ENCODE measurements around the gene SYT15. TPM values are rescaled to one million over a fixed set of nuclear protein-coding genes. Genes with fewer than 3 reads are reported as not detected.

The SYT15 gene
- total and polyA plus RNA-seq, 10 of the 15 experiments (the other 5 are each of a cell fraction or from before 2014, with no cell fraction given), result 0.03 to 0.67 (median 0.15) TPM

GRCh38 chr10:46537309-46537708 is 41.6 kb upstream of the SYT15 start (continued):
- no peak for TF ChIP-seq ZSCAN29 (IDR thresholded peaks at IDR 0.05)
- no peak for TF ChIP-seq ZZZ3 (IDR thresholded peaks at IDR 0.05; ENCODE audit: control insufficient read depth, insufficient read length, low read depth)
- TF ChIP-seq CHD2 (IDR thresholded peaks at IDR 0.05; ENCODE audit: borderline replicate concordance, low read depth, low read length), result no peak
- TF ChIP-seq ZBTB11 (CRISPR knock-in tag; IDR thresholded peaks at IDR 0.05), result no peak
- TF ChIP-seq SMARCA5 (IDR thresholded peaks at IDR 0.05), result no peak
- no peak for TF ChIP-seq E4F1 (IDR thresholded peaks at IDR 0.05; ENCODE audit: borderline replicate concordance, partially characterized antibody)
- no peak for TF ChIP-seq NRF1 (conservative IDR thresholded peaks at IDR 0.05; ENCODE audit: low read depth, low read length)

- POLR2A ChIA-PET, result no interaction called here
- RAD21 ChIA-PET (ENCODE audit: unreplicated experiment), result no interaction called here
- CTCF ChIA-PET, result no interaction called here
- TF ChIP-seq ATF3 (IDR thresholded peaks at IDR 0.05; ENCODE audit: borderline replicate concordance, extremely low read depth, low read depth, low read length) (no peak), GATAD2B (conservative IDR thresholded peaks at IDR 0.05; ENCODE audit: low read depth) (no peak), CEBPB (IDR thresholded peaks at IDR 0.05; ENCODE audit: borderline replicate concordance in 1 of 2, low read depth in 2 of 2, low read length in 2 of 2) (no peak), MYB (IDR thresholded peaks at IDR 0.05; ENCODE audit: borderline replicate concordance, low read depth, low read length) (no peak), MTA2 (IDR thresholded peaks at IDR 0.05; ENCODE audit: low read depth) (no peak), CHD2 (IDR thresholded peaks at IDR 0.05; ENCODE audit: borderline replicate concordance, low read depth, low read length) (no peak), CEBPZ (IDR thresholded peaks at IDR 0.05; ENCODE audit: low read depth, low read length) (no peak)
Measured at GRCh38 chr10:46538155-46538554, 40.8 kb upstream of the SYT15 start.

More at GRCh38 chr10:46538155-46538554, 40.8 kb upstream of the SYT15 start:
- no peak for ATAC-seq
- no peak overlapping the region for H2AFZ ChIP-seq (ENCODE audit: control insufficient read depth, low read depth, low read length)
- in situ Hi-C loops (cut with MboI) (no loop called here), intact Hi-C loops (cut with micrococcal nuclease; ENCODE audit: unreplicated experiment) (no loop called here)
- H3K27ac ChIP-seq (ENCODE audit: control insufficient read depth, insufficient read depth), result no peak overlapping the region
- H4K20me1 ChIP-seq (ENCODE audit: control insufficient read depth, insufficient read depth), result no peaks in the 10 kb centered on the region
- peaks cover 0 to 2% of the 10 kb centered on the region in 2 experiments; a peak in 1 of 4 replicates for H3K27me3 ChIP-seq (replicated peaks in 1 of 2; ENCODE audit: control insufficient read depth in 2 of 2, insufficient read depth in 2 of 2, low read length in 1 of 2)
- no TSS peak for BruUV-seq (replicated peaks)
- no peak overlapping the region for H3K4me2 ChIP-seq (ENCODE audit: control insufficient read depth, insufficient read depth)
- no peaks in the 10 kb centered on the region for H3K4me1 ChIP-seq (ENCODE audit: control insufficient read depth, insufficient read depth, low read length)
- SMC1A ChIA-PET (ENCODE audit: uncharacterized antibody, unreplicated experiment), result interaction anchor here (1.1 kb wide), 1 partner anchor 14 kb away, joined by 5 read pairs; no protein-coding TSS in a partner anchor
- no peak for FAIRE-seq
- H3K79me2 ChIP-seq (ENCODE audit: control insufficient read depth, insufficient read depth, low read length), result no peaks in the 10 kb centered on the region
- WGBS (ENCODE audit: insufficient coverage, insufficient replicate concordance, low lambda C conversion rate, missing lambda C conversion rate), result 37% methylated on average over 5 of the region's 5 CpGs
- DNase-seq (ENCODE audit: low read depth, low spot score), result no peak
- no peak overlapping the region for H3K9ac ChIP-seq (ENCODE audit: control insufficient read depth, insufficient read depth, low read length)
- no peaks in the 10 kb centered on the region for H3K36me3 ChIP-seq (ENCODE audit: control insufficient read depth in 2 of 2, insufficient read depth in 2 of 2, low read length in 1 of 2)
- H3K4me3 ChIP-seq, result no peak overlapping the region
- H3K9me3 ChIP-seq (replicated peaks; ENCODE audit: control insufficient read depth, insufficient read depth, low read length), result no peaks in the 10 kb centered on the region
